OCI-LY3 (cell line): ENCODE data around the gene COPS4.

Experiments used
- H2AFZ ChIP-seq: fragments of 200-600, 300-600 bp; shearing (Covaris generic); 2 replicates; pipeline ENCODE4 v1.6.0; 2014; ENCODE audit warnings: antibody characterized with exemption, low read depth, low read length
- H3K27ac ChIP-seq: fragments of 200-600, 300-600 bp; sonication (generic); 2 replicates; pipeline ENCODE4 v1.5.1; 2014; ENCODE audit warnings: mild to moderate bottlenecking, low read length, moderate library complexity, mixed read lengths
- H3K27me3 ChIP-seq: fragments of 200-600, 300-600 bp; sonication (generic); 2 replicates; pipeline ENCODE4 v1.6.1; 2014; ENCODE audit warnings: low read depth, low read length, mixed read lengths
- H3K36me3 ChIP-seq: fragments of 200-600, 300-600 bp; sonication (generic); replicated peaks from 2 replicates; pipeline ENCODE3; 2014; ENCODE audit warnings: low read depth, low read length, mixed read lengths
- H3K4me1 ChIP-seq: fragments of 300-600, 200-600 bp; sonication (generic); 2 replicates; pipeline ENCODE4 v1.6.1; 2014; ENCODE audit warnings: low read length, mixed read lengths
- H3K4me2 ChIP-seq: fragments of 200-600, 300-600 bp; sonication (generic); 2 replicates; pipeline ENCODE4 v1.6.1; 2014; ENCODE audit warnings: low read length, mixed read lengths
- H3K4me3 ChIP-seq: fragments of 300-600, 200-600 bp; sonication (generic); 2 replicates; pipeline ENCODE4 v1.5.1; 2014; ENCODE audit warnings: antibody characterized with exemption, mild to moderate bottlenecking, low read length, moderate library complexity
- H3K79me2 ChIP-seq: fragments of 300-600, 200-600 bp; shearing (Covaris generic); 2 replicates; pipeline ENCODE4 v1.6.1; 2014; ENCODE audit warnings: mild to moderate bottlenecking, low read length, mixed read lengths
- H3K9ac ChIP-seq: fragments of 300-600, 200-600 bp; shearing (Covaris generic); 2 replicates; pipeline ENCODE4 v1.6.0; 2014; ENCODE audit warnings: mild to moderate bottlenecking, low read length, moderate library complexity
- H3K9me3 ChIP-seq: fragments of 200-600, 300-600 bp; shearing (Covaris generic); 2 replicates; pipeline ENCODE4 v1.6.1; 2014; ENCODE audit warnings: low read length, mixed read lengths; ENCODE audit not compliant: insufficient read depth
- H4K20me1 ChIP-seq: fragments of 200-600, 300-600 bp; sonication (generic); 2 replicates; pipeline ENCODE4 v1.6.1; 2016; ENCODE audit warnings: low read length, mixed read lengths; ENCODE audit not compliant: insufficient read depth
- EZH2phosphoT487 ChIP-seq: fragments of 200-600 bp; shearing (Covaris generic); IDR thresholded peaks from 2 replicates; pipeline ENCODE4 v1.6.1; 2018; ENCODE audit warnings: antibody characterized with exemption, mixed run types, low read depth
- TF ChIP-seq, protein P1 (sequence below): fragments of 200-600, 300-600 bp; sonication (generic); IDR thresholded peaks from 2 replicates; pipeline ENCODE4 v1.5.1; 2014; ENCODE audit warnings: antibody characterized with exemption, low read length, low read depth

COPS4 gene

GRCh38 chr4:83009529-83009928 lies 25.5 kb upstream of the COPS4 start:
- peak overlapping the region; percentile 63 for H3K27ac ChIP-seq
- H2AFZ ChIP-seq, result no peak overlapping the region
- H3K4me1 ChIP-seq, result peaks cover 21% of the 10 kb centered on the region
- peak overlapping the region; percentile 89 for H3K4me3 ChIP-seq
- H4K20me1 ChIP-seq, result peaks cover 5% of the 10 kb centered on the region; the same call in 1 of the 2 replicates
- TF ChIP-seq EZH2phosphoT487, result no peak
- TF ChIP-seq, protein P1, sequence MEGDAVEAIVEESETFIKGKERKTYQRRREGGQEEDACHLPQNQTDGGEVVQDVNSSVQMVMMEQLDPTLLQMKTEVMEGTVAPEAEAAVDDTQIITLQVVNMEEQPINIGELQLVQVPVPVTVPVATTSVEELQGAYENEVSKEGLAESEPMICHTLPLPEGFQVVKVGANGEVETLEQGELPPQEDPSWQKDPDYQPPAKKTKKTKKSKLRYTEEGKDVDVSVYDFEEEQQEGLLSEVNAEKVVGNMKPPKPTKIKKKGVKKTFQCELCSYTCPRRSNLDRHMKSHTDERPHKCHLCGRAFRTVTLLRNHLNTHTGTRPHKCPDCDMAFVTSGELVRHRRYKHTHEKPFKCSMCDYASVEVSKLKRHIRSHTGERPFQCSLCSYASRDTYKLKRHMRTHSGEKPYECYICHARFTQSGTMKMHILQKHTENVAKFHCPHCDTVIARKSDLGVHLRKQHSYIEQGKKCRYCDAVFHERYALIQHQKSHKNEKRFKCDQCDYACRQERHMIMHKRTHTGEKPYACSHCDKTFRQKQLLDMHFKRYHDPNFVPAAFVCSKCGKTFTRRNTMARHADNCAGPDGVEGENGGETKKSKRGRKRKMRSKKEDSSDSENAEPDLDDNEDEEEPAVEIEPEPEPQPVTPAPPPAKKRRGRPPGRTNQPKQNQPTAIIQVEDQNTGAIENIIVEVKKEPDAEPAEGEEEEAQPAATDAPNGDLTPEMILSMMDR, result no peak
- H3K27me3 ChIP-seq, result no peaks in the 10 kb centered on the region
- H3K79me2 ChIP-seq, result peaks cover 78% of the 10 kb centered on the region
- H3K9ac ChIP-seq, result peak overlapping the region; percentile 84
- no peaks in the 10 kb centered on the region for H3K9me3 ChIP-seq
- H3K4me2 ChIP-seq, result peak overlapping the region; percentile 79
- H3K36me3 ChIP-seq, result no peaks in the 10 kb centered on the region

GRCh38 chr4:83010111-83010521 lies 24.9 kb upstream of the COPS4 start:
- H3K4me1 ChIP-seq, result peaks cover 21% of the 10 kb centered on the region
- peak overlapping the region; percentile 84 for H3K9ac ChIP-seq
- no peaks in the 10 kb centered on the region for H3K27me3 ChIP-seq
- H3K4me3 ChIP-seq, result peak overlapping the region; percentile 89
- H3K36me3 ChIP-seq, result no peaks in the 10 kb centered on the region
- 0 out of 2 replicates have a peak overlapping the region, but pooled peaks have one; percentile 17 for H2AFZ ChIP-seq
- 0 out of 2 replicates have a peak, but pooled peaks cover 5% of the 10 kb centered on the region for H4K20me1 ChIP-seq
- no peaks in the 10 kb centered on the region for H3K9me3 ChIP-seq
- no peak for TF ChIP-seq EZH2phosphoT487
- TF ChIP-seq, protein P1, result no peak
- peaks cover 73% of the 10 kb centered on the region for H3K79me2 ChIP-seq
- peak overlapping the region; percentile 63 for H3K27ac ChIP-seq
- peak overlapping the region; percentile 79 for H3K4me2 ChIP-seq

GRCh38 chr4:83010522-83011318 lies 24.3 kb upstream of the COPS4 start, which contains the start of gene LIN54:
TSS of gene LIN54 (minus strand) at chr4:83010823. CDS start at chr4:82984844, 25,979 bp downstream.
- Histone ChIP-seq H3K4me1 (peaks cover 21% of the 10 kb centered on the region), H3K27me3 (no peaks in the 10 kb centered on the region), H4K20me1 (0 out of 2 replicates have a peak, but pooled peaks cover under 1% of the 10 kb centered on the region), H3K36me3 (no peaks in the 10 kb centered on the region), H3K9ac (peak within 1 kb of the TSS; percentile 84), H2AFZ (peak within 1 kb of the TSS; percentile 33; the same call in 1 of the 2 replicates), H3K4me3 (peak within 1 kb of the TSS; percentile 89), H3K79me2 (peaks cover 67% of the 10 kb centered on the region), H3K27ac (peak within 1 kb of the TSS; percentile 63), H3K9me3 (no peaks in the 10 kb centered on the region), H3K4me2 (peak within 1 kb of the TSS; percentile 85)
- no peak for TF ChIP-seq EZH2phosphoT487
- TF ChIP-seq, protein P1, result no peak

DNA sequence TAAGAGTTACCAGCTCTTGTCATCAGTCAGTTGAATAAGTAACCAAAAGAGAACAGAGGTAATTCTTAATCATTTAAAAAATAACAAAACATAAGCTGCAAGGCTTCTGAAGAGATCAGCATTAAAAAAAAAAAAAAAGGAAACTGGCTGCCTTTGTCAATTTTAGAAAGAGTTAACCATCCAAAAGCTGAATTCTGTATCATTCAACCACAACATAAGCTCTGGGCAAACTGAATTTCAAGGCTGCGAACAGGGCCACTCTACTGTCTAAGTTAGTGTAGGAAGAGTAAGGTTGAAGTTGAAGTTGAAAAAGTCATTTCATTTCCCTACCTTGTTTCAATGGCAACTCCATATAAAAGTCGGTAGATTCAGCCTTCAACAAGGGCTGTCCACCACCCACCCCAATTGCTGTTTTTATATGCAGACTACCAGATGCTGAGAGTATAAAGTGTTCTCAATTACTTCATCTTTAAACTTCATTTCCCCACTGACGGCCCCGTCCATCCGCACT lies 23.2 kb upstream of the COPS4 start:
- H2AFZ ChIP-seq, result no peak overlapping the region
- H3K27me3 ChIP-seq, result no peaks in the 10 kb centered on the region
- no peaks in the 10 kb centered on the region for H4K20me1 ChIP-seq
- peak overlapping the region; percentile 56 for H3K27ac ChIP-seq
- no peaks in the 10 kb centered on the region for H3K36me3 ChIP-seq
- peak overlapping the region; percentile 85 for H3K4me2 ChIP-seq
- H3K9ac ChIP-seq, result peak overlapping the region; percentile 77
- TF ChIP-seq, protein P1, result no peak
- TF ChIP-seq EZH2phosphoT487, result no peak
- H3K4me3 ChIP-seq, result peak overlapping the region; percentile 89
- H3K9me3 ChIP-seq, result no peaks in the 10 kb centered on the region
- peaks cover 56% of the 10 kb centered on the region for H3K79me2 ChIP-seq
- H3K4me1 ChIP-seq, result peaks cover 21% of the 10 kb centered on the region
